ENCODE results near the gene WWOX. TPM values are rescaled to one million over a fixed set of nuclear protein-coding genes. Genes with fewer than 3 reads are reported as not detected.

WWOX gene
- total and polyA plus RNA-seq, 3 donors from 2014 or later, result 20.6 to 76.7 (median 64.1) TPM

DNA sequence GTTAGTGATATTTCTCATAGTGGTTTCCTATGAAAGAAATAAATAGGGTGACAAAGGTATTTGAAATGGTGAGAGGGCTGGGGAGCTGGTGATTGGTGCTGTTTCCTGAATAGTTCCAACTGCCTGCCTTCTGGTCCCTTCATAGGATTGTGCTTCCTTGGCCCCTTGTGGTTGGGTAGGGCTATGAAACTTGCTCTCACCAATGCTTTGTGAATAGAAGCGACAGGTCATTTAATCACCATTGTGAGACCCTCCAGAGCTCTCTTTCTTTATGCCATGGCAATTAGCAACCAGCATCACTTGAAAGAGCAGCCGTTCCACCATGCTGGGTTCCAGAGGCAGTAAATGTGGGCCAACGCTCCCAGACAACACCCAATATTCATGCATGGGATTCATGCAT is 23.7 kb upstream of the WWOX start:
- WGBS, 2 donors, result 65 to 78% methylated on average over 3 of the region's 3 CpGs
- Histone ChIP-seq H3K9me3 (no peaks in the 10 kb centered on the region), H3K27me3 (no peaks in the 10 kb centered on the region), H3K27ac (no peak overlapping the region), H3K4me3 (no peak overlapping the region), H3K4me1 (no peaks in the 10 kb centered on the region), H3K36me3 (ENCODE audit: low read depth, missing control alignments) (no peaks in the 10 kb centered on the region)
- no peak for TF ChIP-seq POLR2A (IDR thresholded peaks at IDR 0.05)
- TF ChIP-seq, protein P1, sequence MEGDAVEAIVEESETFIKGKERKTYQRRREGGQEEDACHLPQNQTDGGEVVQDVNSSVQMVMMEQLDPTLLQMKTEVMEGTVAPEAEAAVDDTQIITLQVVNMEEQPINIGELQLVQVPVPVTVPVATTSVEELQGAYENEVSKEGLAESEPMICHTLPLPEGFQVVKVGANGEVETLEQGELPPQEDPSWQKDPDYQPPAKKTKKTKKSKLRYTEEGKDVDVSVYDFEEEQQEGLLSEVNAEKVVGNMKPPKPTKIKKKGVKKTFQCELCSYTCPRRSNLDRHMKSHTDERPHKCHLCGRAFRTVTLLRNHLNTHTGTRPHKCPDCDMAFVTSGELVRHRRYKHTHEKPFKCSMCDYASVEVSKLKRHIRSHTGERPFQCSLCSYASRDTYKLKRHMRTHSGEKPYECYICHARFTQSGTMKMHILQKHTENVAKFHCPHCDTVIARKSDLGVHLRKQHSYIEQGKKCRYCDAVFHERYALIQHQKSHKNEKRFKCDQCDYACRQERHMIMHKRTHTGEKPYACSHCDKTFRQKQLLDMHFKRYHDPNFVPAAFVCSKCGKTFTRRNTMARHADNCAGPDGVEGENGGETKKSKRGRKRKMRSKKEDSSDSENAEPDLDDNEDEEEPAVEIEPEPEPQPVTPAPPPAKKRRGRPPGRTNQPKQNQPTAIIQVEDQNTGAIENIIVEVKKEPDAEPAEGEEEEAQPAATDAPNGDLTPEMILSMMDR (IDR thresholded peaks at IDR 0.05), result no peak
- intact Hi-C loops (cut with DNase I; ENCODE audit: low total_unique reads), result no loop called here
- DNase-seq, result no peak

DNA sequence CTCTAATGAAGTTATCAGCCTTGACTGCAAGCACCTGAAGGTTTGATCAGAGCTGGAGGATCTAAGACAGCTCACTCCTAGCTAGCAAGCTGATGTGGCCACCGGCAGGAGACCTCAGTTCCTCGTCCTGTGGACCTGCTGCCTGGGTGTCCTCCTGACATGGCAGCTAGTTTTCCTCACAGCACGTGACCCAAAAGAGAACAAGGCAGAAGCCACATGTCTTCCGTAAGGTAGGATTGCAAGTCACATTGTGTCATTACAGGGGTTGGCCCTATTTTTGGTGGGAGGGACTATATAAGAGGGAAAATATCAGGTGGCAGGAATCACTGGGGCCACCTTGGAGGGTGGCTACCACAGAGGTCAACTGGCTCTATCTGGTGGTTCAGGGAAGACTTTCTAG is 18.1 kb upstream of the WWOX start:
- no peaks in the 10 kb centered on the region for H3K27me3 ChIP-seq
- no peak overlapping the region for H3K4me3 ChIP-seq
- no peak for TF ChIP-seq POLR2A (IDR thresholded peaks at IDR 0.05)
- TF ChIP-seq, protein P1 (IDR thresholded peaks at IDR 0.05), result no peak
- intact Hi-C loops (cut with DNase I; ENCODE audit: low total_unique reads), result no loop called here
- WGBS, 2 donors, result 75 to 88% methylated on average over 4 of the region's 4 CpGs
- no peak for DNase-seq
- no peaks in the 10 kb centered on the region for H3K4me1 ChIP-seq
- H3K36me3 ChIP-seq (ENCODE audit: low read depth, missing control alignments), result no peaks in the 10 kb centered on the region
- H3K27ac ChIP-seq, result no peak overlapping the region
- H3K9me3 ChIP-seq, result no peaks in the 10 kb centered on the region

DNA sequence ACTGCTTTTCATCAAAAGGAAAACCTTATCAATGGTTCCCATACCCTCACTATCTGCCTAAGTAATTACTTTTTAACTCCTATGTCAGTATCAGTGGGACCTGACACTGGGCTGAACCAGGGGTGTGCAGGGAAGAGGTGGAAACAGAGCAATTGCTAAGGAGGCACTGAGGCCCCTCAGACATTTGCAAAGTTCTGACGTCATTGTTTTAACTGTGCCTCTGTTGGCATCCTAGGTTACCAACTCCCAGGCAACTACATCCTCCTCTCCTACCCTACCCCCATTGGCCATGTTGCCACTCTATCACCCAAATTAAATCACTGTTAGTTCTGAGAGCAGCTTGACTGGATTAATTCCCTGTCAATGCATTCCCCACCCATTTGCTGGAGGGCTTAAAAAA is 8.0 kb upstream of the WWOX start:
- no peak for TF ChIP-seq POLR2A (IDR thresholded peaks at IDR 0.05)
- TF ChIP-seq, protein P1 (IDR thresholded peaks at IDR 0.05), result no peak
- Histone ChIP-seq H3K36me3 (ENCODE audit: low read depth, missing control alignments) (no peaks in the 10 kb centered on the region), H3K4me3 (no peak overlapping the region), H3K27ac (no peak overlapping the region), H3K27me3 (no peaks in the 10 kb centered on the region), H3K4me1 (no peaks in the 10 kb centered on the region), H3K9me3 (no peaks in the 10 kb centered on the region)
- WGBS, 2 donors, result 30 to 63% methylated on average over 1 of the region's 1 CpG
- intact Hi-C loops (cut with DNase I; ENCODE audit: low total_unique reads), result no loop called here
- DNase-seq, result no peak

DNA sequence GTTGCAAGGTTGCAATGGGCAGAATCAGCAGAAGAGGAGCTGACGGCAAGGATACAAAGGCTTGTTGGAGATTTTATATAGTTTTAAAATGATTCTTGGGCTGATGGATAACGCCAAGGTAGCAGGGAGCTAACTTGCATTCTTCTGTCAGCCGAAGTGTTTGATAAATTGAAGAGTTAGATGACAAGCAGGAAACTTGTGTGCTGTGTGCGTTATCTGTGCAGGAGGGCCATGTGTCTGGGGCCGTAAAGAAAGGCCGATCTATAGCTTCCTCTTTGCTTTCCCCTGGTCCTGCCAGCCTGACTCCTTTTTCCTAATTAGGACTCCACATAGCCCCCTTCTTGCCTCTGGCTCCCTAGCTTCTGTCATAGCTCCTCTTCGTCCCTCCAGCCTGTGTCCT is 6.7 kb upstream of the WWOX start:
- Histone ChIP-seq H3K4me3 (no peak overlapping the region), H3K9me3 (no peaks in the 10 kb centered on the region), H3K27me3 (no peaks in the 10 kb centered on the region), H3K27ac (no peak overlapping the region), H3K36me3 (ENCODE audit: low read depth, missing control alignments) (no peaks in the 10 kb centered on the region), H3K4me1 (no peaks in the 10 kb centered on the region)
- intact Hi-C loops (cut with DNase I; ENCODE audit: low total_unique reads), result no loop called here
- WGBS, 2 donors, result 51 to 60% methylated on average over 7 of the region's 7 CpGs
- TF ChIP-seq, protein P1 (IDR thresholded peaks at IDR 0.05), result no peak
- no peak for TF ChIP-seq POLR2A (IDR thresholded peaks at IDR 0.05)
- DNase-seq, result no peak

DNA sequence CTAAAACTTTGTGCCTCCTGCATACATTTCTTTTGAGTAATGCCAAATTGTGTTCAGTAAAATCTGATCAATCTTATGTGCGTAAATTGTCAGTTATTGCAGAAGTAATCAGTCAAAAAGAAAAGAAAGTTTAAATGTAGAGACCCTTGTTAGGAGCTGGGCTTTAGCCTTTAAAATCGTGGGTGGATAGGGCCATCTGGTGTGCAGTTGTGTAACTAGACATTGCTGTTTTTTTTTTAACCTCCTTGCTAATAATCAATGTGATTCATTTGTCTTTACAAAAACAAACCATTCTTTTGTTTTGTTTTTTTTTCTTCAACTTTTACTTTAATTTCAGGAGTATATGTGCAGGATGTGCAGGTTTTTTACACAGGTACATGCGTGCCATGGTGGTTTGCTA is 5.3 kb upstream of the WWOX start:
- intact Hi-C loops (cut with DNase I; ENCODE audit: low total_unique reads), result no loop called here
- H3K9me3 ChIP-seq, result no peaks in the 10 kb centered on the region

More for the DNA sequence above, 5.3 kb upstream of the WWOX start:
- 72 to 78% methylated on average over 3 of the region's 3 CpGs for WGBS, 2 donors
- Histone ChIP-seq H3K36me3 (ENCODE audit: low read depth, missing control alignments) (no peaks in the 10 kb centered on the region), H3K4me1 (peaks cover 4% of the 10 kb centered on the region), H3K27ac (no peak overlapping the region), H3K27me3 (no peaks in the 10 kb centered on the region), H3K4me3 (no peak overlapping the region)
- TF ChIP-seq POLR2A (IDR thresholded peaks at IDR 0.05), result no peak
- TF ChIP-seq, protein P1 (IDR thresholded peaks at IDR 0.05), result no peak
- no peak for DNase-seq
